HPDE6-E6E7 (cell line): ENCODE data around the gene SLC2A11.

Source experiments
- DNase-seq: peaks from one replicate; pipeline ENCODE4 v3.0.0; 2011; ENCODE audit warnings: missing footprints; ENCODE audit errors: extremely low spot score

SLC2A11 gene

DNA sequence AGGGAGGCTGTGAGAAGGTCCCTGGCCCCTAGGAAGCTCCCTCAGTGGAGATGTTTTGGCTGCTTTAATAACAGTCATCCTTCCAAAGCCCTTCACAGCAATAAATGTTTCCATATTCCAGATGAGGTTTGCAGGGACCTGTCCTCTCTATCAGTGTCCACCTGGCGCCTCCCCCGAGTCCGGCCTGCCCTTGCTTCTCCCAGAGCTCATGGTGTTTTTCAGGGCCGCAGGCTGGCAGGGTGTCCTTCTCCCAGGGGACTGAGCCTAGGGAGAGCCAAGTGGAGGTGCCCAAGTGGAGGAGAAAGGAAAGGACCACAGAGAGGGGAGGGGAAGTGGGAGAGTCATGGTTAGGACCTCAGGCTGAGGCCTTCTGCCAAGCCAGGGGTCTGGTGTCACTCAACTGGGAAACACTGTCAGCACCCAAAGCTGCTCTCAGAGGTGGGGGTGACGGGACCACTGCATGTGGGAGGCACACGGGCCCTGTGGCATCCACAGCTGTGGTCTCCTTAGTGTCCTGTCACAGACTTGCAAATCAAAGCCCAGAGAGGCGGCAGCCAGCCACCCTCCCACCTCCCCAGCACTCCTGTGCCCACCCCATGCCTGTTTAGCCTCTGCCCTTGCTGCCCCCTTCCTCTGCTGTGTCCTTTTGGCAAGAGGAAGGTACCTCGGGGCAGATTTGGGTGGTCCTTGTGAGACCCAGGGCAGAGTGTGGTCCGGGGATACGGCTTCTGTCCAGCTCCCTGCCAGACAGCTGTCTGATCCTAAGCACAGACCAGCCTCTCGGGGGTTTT, 25.3 kb upstream of the SLC2A11 start:
- DNase-seq: no peak

- no peak for DNase-seq
These were observed 24.5 kb upstream of the SLC2A11 start for GRCh38 chr22:23833017-23833751.

- DNase-seq: no peak
These were observed 23.8 kb upstream of the SLC2A11 start for GRCh38 chr22:23833911-23834317.

DNA sequence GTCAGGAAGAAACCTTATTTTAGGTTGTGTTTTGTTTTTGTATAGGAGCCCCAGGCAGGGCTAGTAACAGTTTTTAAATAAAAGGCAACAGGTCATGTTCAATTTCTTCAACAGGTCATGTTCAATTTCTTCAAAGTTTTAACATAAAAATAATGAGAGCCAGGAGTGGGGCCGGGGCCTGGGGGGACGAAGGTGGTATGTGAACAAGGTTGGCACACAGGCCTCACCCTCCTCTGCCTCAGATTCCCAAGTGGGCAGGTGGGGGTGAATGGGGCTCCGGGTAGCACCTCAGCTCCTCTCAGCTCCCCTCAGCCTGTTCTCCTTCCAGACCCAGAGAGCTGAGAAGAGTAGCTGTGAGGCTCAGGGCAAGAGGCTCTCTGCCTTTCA, 23.3 kb upstream of the SLC2A11 start:
- DNase-seq: no peak

GRCh38 chr22:23834793-23835483, 22.7 kb upstream of the SLC2A11 start:
- DNase-seq: no peak

- DNase-seq: no peak
These were observed 22.1 kb upstream of the SLC2A11 start for GRCh38 chr22:23835484-23836144.

GRCh38 chr22:23836281-23836680, 21.4 kb upstream of the SLC2A11 start:
- no peak for DNase-seq

GRCh38 chr22:23836692-23837495, 20.8 kb upstream of the SLC2A11 start:
- no peak for DNase-seq

DNA sequence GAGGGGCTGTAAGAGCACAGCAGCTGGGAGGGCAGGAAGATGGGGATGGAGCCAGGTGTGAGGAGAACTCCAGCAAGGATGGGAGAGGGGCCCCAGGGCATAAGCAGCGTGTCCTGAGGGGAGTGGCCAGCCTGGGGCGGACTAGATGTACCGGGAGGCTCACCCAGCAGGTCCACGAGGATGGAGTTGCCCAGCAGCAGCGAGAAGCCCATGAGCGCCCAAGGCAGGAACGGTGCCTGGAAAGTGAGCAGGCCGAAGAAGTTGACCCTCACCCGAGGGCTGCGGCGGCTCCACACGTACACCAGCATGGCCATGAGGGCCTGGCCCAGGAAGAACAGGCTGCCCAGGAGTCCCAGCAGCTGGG, 20.2 kb upstream of the SLC2A11 start:
- DNase-seq: no peak

GRCh38 chr22:23837911-23838680, 19.6 kb upstream of the SLC2A11 start:
- DNase-seq: no peak

DNA sequence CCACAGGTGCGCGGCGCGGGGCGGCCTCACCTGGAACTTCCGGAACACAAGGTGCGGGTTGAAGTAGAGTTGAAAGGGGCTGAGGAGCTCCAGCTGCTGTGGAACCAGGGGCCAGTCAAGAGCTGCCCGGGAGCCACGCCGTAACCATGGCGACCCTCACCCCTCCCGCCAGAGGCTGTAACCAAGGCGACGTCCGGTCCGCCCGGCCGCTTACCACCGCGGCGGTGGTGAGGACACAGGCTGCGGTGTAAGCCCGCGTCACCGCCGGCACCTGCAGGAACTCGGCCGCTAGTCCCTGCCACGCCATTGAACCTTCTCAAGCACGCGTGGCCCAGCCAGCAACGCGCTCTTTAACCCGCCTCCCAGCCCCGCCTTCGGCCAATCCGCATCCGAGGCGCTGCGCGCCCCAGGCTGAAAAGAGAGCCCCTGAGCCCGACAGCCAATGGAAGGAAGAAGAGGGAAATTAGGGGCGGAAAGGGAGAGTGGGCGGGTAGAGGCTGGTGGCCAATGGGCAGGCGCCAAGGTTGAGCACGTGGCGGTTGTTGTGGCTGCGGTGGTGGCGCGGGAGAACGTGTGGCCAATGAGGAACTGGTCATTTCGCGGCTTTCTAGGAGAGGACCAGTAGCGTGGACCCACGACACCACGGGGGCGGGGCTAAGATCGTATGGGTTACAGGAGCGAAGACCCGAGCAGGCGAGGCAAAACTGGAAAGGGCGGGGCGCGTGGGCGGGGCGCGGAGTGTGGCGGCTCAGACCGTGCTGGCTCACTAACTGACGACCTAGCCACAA, 18.8 kb upstream of the SLC2A11 start, which contains the start of gene DERL3:
DERL3 (minus strand) TSS at position 326 of the 788 bp plus-strand sequence; CDS start at position 307, 19 bp downstream.
- peak; percentile 95 for DNase-seq

DNA sequence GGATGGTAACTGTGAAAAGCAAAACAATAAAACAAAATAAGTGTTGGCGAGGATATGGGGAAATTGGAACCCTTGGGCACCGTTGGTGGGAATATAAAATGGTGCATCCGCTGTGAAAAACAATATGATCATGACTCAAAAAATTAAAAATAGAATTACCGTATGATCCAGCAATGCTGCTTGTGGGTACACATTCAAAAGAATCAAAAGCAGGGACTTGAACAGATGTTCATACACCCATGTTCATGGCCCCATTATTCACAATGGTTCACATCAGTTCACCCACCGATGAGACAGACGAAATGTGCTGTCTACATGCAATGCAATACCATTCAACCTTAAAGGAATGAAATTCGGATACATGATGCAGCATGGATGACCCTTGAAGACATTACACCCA, 17.6 kb upstream of the SLC2A11 start:
- no peak for DNase-seq

DNA sequence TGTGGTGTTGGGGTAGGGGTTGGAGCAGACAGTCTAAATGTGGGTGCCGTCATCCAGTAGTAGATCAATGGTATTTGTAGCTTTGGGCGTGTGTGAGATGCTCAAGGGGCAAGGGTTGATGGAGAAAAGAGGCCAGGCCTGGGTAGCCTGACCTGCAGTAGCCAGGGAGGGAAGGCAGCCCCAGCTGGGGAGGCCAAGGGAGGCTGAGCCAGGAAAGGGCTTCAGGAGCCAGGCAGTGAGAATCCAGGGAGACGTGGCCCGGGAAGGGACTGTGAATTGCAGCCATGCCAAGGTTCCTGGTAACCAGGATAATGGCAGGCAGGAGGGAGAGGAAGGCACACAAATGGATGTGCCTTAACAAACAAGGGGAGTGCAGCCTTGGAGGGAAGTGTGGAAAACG, 16.4 kb upstream of the SLC2A11 start:
- no peak for DNase-seq

DNA sequence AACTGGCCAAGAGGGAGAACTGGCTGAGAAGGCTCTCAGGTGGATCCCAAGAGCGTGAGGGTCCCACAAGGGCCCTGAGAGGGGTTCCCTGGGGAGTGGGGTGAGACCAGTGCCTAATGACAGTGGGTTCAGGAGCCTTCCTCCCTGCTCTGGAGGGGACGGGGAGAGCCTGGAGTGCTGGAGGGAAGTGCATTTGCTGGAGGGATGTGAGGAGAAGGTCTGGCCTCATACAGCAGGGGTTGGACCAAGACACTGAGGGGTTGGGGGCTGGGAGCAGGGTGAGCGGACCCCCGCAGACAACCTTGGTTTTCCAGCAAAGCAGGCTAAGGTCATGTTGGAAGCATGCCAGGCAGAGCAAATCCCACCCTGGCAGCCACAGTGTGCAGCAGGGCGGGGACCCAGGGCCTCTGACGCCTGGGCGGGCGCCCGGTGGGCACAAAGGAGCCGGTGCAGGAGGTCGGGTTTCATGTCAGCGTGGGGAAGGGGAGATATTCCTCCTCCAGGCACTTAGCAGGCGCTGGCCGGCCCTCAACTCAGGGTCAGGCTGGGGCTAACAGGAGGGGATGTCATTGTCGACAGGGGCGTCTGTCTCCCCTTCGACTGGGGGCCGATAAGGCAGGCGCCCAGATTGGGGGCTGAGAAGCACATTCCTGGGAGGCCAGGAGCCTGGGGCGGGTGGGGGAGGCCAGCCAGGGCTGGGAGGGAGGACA, 15.8 kb upstream of the SLC2A11 start:
- no peak for DNase-seq

DNA sequence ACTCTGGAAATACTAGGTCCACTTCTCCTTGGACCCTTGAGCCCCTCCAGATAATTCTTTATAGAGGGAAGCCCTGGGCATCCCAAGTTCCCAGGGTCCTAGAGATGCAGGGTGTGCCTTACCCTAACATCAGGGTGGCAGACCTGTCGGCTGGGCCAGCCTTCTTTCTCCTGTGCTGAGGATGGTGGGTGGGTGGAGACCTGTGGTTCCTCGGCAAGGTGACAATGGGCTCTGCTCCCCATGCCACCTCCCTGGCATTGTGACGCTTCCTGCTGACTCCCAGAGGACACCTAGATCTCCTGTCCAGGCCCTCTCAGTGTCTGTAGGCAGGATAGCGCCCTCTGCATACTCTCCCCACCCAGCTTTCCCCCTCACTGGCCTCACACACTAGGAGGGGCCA, 15.1 kb upstream of the SLC2A11 start:
- no peak for DNase-seq

DNA sequence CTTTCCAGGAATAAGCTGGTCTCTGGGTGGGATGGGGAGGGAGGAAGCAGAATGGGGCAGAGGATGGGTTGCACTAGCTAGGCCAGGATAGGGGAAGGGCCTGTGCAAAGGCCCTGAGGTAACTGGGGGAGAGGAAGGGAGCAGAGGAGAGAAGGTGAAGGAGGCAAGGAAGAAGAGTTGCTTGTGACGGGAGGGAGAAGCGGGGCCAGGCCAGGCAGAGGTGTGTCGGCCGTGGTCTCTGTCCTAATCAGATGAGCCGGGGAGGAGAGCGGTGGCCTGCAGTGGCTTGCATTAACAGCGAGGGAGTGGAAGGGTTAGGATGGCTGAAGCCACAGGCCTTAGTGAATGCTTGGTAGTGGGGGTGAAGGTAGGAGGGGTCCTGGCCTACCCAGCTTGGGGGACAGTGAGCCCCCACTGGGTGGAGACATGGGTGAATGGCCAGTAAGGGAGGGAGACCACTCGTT, 12.9 kb upstream of the SLC2A11 start:
- no peak for DNase-seq

DNA sequence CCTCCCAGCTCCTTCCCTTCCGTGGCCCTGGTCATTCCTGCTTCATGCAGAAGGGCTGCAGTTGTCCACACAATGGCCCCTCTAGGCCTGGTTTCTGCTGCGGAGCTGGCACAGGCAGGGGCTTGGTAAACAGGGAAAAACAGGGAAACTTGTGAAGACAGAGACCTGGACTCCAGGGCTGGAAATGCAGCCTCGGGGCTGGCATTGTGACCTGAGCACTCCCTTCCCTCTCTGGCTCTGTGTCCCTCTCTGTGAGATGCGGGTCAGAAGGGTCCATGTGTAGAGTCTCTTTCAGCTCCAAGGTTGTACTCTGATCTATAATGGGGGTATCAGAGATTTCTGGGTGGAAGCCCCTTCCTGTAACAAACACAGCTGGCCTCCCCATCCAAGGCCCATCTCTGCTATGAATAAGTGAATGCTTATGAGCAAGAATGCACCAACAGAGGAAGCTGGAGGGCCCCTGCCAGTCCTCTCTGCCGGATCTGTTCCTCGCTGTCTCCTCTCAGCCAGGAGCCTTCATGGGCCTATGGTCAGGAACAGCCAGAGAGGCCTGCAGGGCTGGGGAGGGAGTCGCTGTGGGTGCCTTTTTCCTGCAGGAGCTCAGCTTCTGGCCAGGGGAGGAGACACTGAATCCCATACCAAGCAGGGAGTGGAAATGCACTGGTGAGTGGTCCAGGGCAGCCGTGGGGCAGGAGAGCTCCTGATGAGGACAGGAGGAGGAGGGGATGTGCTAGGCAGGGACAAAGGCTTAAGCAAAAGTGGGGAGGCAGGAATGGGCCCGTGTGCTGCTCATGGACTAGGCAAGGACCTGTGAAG, 12.2 kb upstream of the SLC2A11 start:
- no peak for DNase-seq

GRCh38 chr22:23846081-23846469, 11.6 kb upstream of the SLC2A11 start:
- DNase-seq: no peak
